ENCODE data around the gene FBXO48.

Gene FBXO48, protein sequence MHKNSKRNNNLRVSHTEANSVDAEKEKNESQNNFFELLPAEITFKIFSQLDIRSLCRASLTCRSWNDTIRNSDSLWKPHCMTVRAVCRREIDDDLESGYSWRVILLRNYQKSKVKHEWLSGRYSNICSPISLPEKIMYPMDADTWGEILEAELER

DNA sequence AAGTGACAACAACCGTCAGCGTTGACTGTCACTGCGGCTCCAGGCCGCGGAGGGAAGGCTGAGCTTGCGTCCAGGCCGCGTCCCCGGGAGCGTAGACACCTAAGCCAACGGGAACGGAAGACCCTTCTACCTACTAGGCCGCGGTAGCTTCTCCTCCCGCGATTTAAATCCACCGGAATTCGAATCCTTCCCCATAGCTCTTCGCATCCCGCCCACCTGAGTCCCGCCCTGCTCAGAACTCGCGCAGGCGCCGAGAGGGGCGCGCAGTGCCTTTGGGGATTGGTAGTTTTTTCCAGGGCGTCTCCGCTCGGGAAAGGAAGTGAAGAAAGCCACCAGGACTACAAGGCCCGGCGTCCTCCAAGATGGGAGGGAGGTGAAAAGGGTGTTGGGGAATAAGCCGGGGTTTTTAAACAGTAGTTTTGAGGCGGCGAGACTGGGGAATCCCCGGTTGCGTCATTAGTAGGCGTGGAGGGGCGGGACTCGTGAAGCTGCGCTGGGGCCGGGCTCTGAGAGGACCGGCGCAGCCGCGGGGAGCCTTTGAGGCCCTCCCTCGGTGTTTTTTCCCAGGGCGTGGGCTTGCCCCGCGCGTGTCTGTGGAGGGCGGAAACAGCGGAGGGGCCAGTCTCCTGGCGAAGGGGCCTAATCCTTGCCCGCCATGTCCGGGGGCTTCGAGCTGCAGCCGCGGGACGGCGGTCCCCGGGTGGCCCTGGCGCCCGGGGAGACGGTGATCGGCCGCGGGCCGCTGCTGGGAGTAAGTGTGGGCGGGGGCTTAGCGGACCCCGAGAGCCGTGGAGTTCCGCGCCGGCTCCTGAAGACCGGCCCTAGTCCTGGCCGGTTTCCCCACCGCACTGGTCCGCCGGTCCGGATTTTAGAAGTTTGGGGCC is at the start of gene FBXO48, which contains the start of gene APLF:
Gene FBXO48, minus strand, starts transcription at position 218 of the 884 bp plus-strand sequence. CDS start 2,149 bp downstream, outside the sequence.
Gene APLF, plus strand, starts transcription at position 509 of the 884 bp plus-strand sequence. Its CDS starts 147 bp downstream, at position 656.
- Histone ChIP-seq H3K27me3 (ENCODE audit: insufficient read depth, poor library complexity, severe bottlenecking) (no peaks in the 10 kb centered on the region), H3K36me3 (ENCODE audit: low read depth) (no peaks in the 10 kb centered on the region; the same call in 1 of the 2 replicates), H3K9me3 (ENCODE audit: severe bottlenecking) (no peaks in the 10 kb centered on the region), H3K27ac (ENCODE audit: poor library complexity, severe bottlenecking) (peak within 1 kb of the TSS; percentile 49), H3K4me3 (ENCODE audit: severe bottlenecking) (peak within 1 kb of the TSS; percentile 80), H3K4me1 (ENCODE audit: insufficient read depth, poor library complexity, severe bottlenecking) (peaks cover 24% of the 10 kb centered on the region)
- DNase-seq (ENCODE audit: low spot score) (peak; percentile 97), ATAC-seq (ENCODE audit: low read depth) (peak; percentile 93)
- TF ChIP-seq, protein P1, sequence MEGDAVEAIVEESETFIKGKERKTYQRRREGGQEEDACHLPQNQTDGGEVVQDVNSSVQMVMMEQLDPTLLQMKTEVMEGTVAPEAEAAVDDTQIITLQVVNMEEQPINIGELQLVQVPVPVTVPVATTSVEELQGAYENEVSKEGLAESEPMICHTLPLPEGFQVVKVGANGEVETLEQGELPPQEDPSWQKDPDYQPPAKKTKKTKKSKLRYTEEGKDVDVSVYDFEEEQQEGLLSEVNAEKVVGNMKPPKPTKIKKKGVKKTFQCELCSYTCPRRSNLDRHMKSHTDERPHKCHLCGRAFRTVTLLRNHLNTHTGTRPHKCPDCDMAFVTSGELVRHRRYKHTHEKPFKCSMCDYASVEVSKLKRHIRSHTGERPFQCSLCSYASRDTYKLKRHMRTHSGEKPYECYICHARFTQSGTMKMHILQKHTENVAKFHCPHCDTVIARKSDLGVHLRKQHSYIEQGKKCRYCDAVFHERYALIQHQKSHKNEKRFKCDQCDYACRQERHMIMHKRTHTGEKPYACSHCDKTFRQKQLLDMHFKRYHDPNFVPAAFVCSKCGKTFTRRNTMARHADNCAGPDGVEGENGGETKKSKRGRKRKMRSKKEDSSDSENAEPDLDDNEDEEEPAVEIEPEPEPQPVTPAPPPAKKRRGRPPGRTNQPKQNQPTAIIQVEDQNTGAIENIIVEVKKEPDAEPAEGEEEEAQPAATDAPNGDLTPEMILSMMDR (IDR thresholded peaks at IDR 0.05; ENCODE audit: poor library complexity, severe bottlenecking): no peak

DNA sequence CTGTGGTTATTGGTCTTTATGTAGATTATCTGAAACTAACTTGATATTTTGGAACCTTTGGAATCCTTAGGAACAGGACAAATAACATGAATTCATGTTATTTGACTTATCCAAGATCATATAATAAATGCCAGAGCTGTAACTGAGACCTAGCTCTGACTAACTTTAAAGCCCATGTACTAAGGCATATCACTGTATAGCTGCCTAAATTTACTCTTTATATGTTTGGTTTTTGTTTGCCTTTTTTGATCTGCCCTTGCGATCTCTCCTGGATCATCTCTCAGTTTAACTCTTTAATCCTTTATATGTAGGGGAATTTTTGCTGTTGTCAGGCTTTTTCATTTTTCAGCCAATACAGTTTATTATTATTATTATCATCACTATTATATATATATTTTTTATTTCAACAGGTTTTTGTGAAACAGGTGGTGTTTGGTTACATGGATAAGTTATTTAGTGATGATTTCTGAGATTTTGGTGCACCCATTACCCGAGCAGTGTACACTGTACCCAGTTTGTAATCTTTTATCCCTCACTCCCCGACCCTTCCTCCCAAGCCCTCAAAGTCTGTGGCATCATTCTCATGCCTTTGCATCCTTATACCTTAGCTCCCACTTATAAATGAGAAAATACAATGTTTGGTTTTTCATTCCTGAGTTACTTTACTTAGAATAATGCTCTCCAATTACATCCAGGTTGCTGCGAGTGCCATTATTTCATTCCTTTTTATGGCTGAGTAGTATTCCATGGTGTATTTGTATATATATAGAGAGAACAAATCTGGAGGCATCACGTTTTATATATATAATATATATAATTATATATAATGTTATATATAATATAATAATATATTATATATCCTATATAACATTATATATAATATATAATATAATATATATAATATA is 49.2 kb upstream of the FBXO48 start:
- ATAC-seq (ENCODE audit: low read depth) (no peak), DNase-seq (ENCODE audit: low spot score) (no peak)

DNA sequence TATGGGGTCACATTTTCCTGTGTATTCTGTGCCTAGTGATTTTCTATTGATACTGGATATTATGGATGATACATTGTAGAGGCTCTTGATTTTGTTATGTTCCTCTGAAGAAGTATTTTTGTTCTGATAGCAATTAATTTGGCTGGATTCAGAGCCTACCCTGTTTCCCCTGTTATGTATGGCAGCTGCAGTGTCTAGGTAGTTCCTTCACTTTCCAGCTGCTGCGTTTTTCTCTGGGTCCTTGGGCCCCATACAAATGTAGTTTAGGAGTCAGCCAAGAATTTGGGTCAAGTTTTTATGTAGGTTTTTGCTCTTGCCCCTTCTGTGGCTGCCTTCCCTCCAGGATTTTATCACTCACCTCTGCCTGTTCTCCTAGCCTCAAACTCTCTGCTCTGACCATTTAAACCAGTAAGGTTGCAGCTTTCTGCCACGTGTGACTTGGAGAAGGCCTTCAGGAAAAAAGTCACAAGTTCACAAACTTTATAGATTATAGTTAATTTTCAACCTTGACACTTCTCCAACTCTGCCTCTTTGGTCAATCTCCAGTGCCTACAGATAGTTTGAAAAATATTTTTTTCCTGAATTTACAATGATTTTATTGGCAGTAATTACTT is 47.3 kb upstream of the FBXO48 start:
- no peaks in the 10 kb centered on the region for H3K27me3 ChIP-seq (ENCODE audit: insufficient read depth, poor library complexity, severe bottlenecking)
- ATAC-seq (ENCODE audit: low read depth): no peak
- TF ChIP-seq, protein P1 (IDR thresholded peaks at IDR 0.05; ENCODE audit: poor library complexity, severe bottlenecking): no peak

More for the DNA sequence above, 49.2 kb upstream of the FBXO48 start:
- no peaks in the 10 kb centered on the region for H3K4me1 ChIP-seq (ENCODE audit: insufficient read depth, poor library complexity, severe bottlenecking)
- no peak overlapping the region for H3K4me3 ChIP-seq (ENCODE audit: severe bottlenecking)
- H3K9me3 ChIP-seq (ENCODE audit: severe bottlenecking): no peaks in the 10 kb centered on the region
- H3K27ac ChIP-seq (ENCODE audit: poor library complexity, severe bottlenecking): no peak overlapping the region
- TF ChIP-seq, protein P1 (IDR thresholded peaks at IDR 0.05; ENCODE audit: poor library complexity, severe bottlenecking): no peak
- no peaks in the 10 kb centered on the region; the same call in 1 of the 2 replicates for H3K36me3 ChIP-seq (ENCODE audit: low read depth)
- no peaks in the 10 kb centered on the region for H3K27me3 ChIP-seq (ENCODE audit: insufficient read depth, poor library complexity, severe bottlenecking)

DNA sequence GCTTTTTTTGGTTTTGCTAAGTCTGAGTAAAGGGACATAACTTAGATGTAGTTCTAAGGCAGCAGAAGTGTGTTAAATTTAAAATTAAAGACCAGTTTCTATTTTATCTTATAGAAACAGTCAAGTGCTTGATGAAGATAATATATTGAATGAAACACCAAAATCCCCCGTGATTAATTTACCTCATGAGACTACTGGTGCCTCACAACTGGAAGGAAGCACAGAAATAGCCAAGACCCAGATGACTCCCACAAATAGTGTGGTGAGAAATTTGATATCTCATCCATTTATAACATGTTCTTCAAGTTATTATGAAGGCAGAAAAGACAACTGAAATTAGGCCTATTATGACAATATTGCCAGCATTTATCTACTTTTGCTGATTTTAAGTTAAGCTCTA is 45.9 kb upstream of the FBXO48 start:
- H3K27ac ChIP-seq (ENCODE audit: poor library complexity, severe bottlenecking): no peak overlapping the region
- no peaks in the 10 kb centered on the region for H3K27me3 ChIP-seq (ENCODE audit: insufficient read depth, poor library complexity, severe bottlenecking)
- TF ChIP-seq, protein P1 (IDR thresholded peaks at IDR 0.05; ENCODE audit: poor library complexity, severe bottlenecking): no peak
- no peaks in the 10 kb centered on the region for H3K36me3 ChIP-seq (ENCODE audit: low read depth)
- no peak overlapping the region for H3K4me3 ChIP-seq (ENCODE audit: severe bottlenecking)
- DNase-seq (ENCODE audit: low spot score) (no peak), ATAC-seq (ENCODE audit: low read depth) (no peak)
- H3K9me3 ChIP-seq (ENCODE audit: severe bottlenecking): no peaks in the 10 kb centered on the region
- H3K4me1 ChIP-seq (ENCODE audit: insufficient read depth, poor library complexity, severe bottlenecking): no peaks in the 10 kb centered on the region

More for the DNA sequence above, 47.3 kb upstream of the FBXO48 start:
- H3K36me3 ChIP-seq (ENCODE audit: low read depth): no peaks in the 10 kb centered on the region
- H3K9me3 ChIP-seq (ENCODE audit: severe bottlenecking): no peaks in the 10 kb centered on the region
- no peak overlapping the region for H3K27ac ChIP-seq (ENCODE audit: poor library complexity, severe bottlenecking)
- no peak overlapping the region for H3K4me3 ChIP-seq (ENCODE audit: severe bottlenecking)
- no peak for DNase-seq (ENCODE audit: low spot score)
- H3K4me1 ChIP-seq (ENCODE audit: insufficient read depth, poor library complexity, severe bottlenecking): no peaks in the 10 kb centered on the region

All from RWPE2 (cell line).